HG03095 (cell line): ENCODE data around the gene HEATR3.

Source experiments
- ATAC-seq: cut with Tn5 transposase; IDR thresholded peaks from one replicate; pipeline ENCODE4 v1.9.1; 2021; ENCODE audit warnings: moderate library complexity; ENCODE audit not compliant: unreplicated experiment

The HEATR3 gene

GRCh38 chr16:50065624-50066481, at the start of gene HEATR3:
HEATR3 (plus strand) TSS chr16:50065970; CDS start chr16:50066132, 162 bp downstream.
- ATAC-seq = peak; percentile 64

GRCh38 chr16:50017553-50017952, 48.2 kb upstream of the HEATR3 start:
- ATAC-seq = no peak

GRCh38 chr16:50021544-50021943, 44.2 kb upstream of the HEATR3 start:
- ATAC-seq = no peak

GRCh38 chr16:50023641-50024040, 42.1 kb upstream of the HEATR3 start:
- ATAC-seq = no peak

- ATAC-seq = no peak
These were observed 41.6 kb upstream of the HEATR3 start for GRCh38 chr16:50024207-50024606.

- peak; percentile 98 for ATAC-seq
These were observed 40.9 kb upstream of the HEATR3 start, which contains the start of gene CNEP1R1 for GRCh38 chr16:50024684-50025536. CNEP1R1 (plus strand) TSS chr16:50025225; CDS start chr16:50025316, 91 bp downstream.

GRCh38 chr16:50025537-50025931, 40.2 kb upstream of the HEATR3 start:
- peak; percentile 5 for ATAC-seq

GRCh38 chr16:50027829-50028228, 37.9 kb upstream of the HEATR3 start:
- ATAC-seq = no peak

GRCh38 chr16:50035468-50035992, 30.2 kb upstream of the HEATR3 start:
- ATAC-seq = no peak

GRCh38 chr16:50036426-50036825, 29.3 kb upstream of the HEATR3 start:
- ATAC-seq = no peak

- no peak for ATAC-seq
These were observed 28.0 kb upstream of the HEATR3 start for GRCh38 chr16:50037662-50038220.

- ATAC-seq = no peak
These were observed 27.5 kb upstream of the HEATR3 start for GRCh38 chr16:50038286-50038685.

GRCh38 chr16:50038756-50039529, 26.8 kb upstream of the HEATR3 start:
- no peak for ATAC-seq

- ATAC-seq = no peak
These were observed 25.8 kb upstream of the HEATR3 start for GRCh38 chr16:50040018-50040417.

GRCh38 chr16:50040710-50041109, 25.1 kb upstream of the HEATR3 start:
- no peak for ATAC-seq

- ATAC-seq = no peak
These were observed 22.4 kb upstream of the HEATR3 start for GRCh38 chr16:50043358-50043757.

- ATAC-seq = no peak
These were observed 20.4 kb upstream of the HEATR3 start for GRCh38 chr16:50045412-50045811.

- no peak for ATAC-seq
These were observed 18.9 kb upstream of the HEATR3 start for GRCh38 chr16:50046853-50047252.

- no peak for ATAC-seq
These were observed 17.9 kb upstream of the HEATR3 start for GRCh38 chr16:50047864-50048263.

GRCh38 chr16:50050802-50051201, 15.0 kb upstream of the HEATR3 start:
- ATAC-seq = no peak
